ENCODE results near the gene GJB5. TPM values are rescaled to one million over a fixed set of nuclear protein-coding genes. Genes with fewer than 3 reads are reported as not detected.
A peak's percentile ranks its signal among the peaks of the same experiment; 100 is the strongest.

The GJB5 gene
- total RNA-seq, 2 donors from 2014 or later, result 0.42 TPM; not detected in 1

DNA sequence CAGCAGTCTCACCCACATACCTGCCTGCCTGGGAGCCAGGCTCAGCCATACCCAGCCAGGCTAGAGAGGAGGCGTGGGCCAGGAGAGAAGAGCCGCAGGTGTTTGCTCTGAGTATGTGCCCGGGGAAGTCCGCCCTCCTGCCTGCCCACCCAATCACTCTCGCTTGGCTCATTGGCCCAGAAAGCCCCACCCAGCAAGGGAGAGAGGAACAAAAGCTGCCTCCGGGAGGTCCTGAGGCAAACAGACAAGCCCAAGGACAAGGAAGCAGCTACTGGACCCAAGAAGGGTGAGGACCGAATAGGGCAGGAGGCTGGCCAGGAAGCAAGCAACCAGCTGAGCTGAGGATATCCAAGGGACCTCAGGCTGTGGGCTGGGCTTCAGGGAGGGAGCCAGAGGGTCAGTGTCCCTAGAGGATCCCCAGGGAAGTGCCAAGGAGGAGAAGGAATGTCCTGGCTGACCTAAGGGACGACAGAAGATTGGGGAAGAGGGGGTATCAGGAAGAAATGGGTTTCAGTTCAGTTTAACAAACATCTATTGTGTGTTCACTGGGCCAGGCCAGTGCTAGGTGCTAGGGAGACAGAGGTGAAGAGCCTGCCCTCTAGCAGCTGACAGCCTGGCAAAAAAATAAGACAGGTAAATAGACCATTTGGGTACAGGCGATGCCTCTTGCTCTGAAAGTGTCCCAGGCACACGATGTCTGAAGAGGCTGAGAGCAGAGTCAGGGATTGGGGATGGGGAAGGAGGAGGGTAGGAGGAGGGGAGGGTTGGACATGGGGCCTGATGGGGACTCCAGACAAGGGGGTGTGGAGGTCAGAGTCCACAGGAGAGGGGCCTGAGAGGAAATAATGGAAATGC lies 4.9 kb downstream of the GJB5 start, which contains the start of gene GJB4:
TSS of gene GJB4 (plus strand) at position 238 of the 855 bp plus-strand sequence. CDS start 1,515 bp downstream, outside the sequence.
- intact Hi-C loops (cut with DNase I), result no loop called here
- no peaks in the 10 kb centered on the region for H3K9me3 ChIP-seq
- H3K4me1 ChIP-seq, result no peaks in the 10 kb centered on the region
- H3K4me3 ChIP-seq, result no peak within 1 kb of the TSS
- no peak within 1 kb of the TSS for H3K9ac ChIP-seq (ENCODE audit: low read depth in 2 of 2, low read length in 2 of 2)
- no peaks in the 10 kb centered on the region for H3K27me3 ChIP-seq
- no peak within 1 kb of the TSS for H3K27ac ChIP-seq
- DNase-seq, result peak; percentile 60
- H3K36me3 ChIP-seq, result no peaks in the 10 kb centered on the region
- TF ChIP-seq, protein P1, sequence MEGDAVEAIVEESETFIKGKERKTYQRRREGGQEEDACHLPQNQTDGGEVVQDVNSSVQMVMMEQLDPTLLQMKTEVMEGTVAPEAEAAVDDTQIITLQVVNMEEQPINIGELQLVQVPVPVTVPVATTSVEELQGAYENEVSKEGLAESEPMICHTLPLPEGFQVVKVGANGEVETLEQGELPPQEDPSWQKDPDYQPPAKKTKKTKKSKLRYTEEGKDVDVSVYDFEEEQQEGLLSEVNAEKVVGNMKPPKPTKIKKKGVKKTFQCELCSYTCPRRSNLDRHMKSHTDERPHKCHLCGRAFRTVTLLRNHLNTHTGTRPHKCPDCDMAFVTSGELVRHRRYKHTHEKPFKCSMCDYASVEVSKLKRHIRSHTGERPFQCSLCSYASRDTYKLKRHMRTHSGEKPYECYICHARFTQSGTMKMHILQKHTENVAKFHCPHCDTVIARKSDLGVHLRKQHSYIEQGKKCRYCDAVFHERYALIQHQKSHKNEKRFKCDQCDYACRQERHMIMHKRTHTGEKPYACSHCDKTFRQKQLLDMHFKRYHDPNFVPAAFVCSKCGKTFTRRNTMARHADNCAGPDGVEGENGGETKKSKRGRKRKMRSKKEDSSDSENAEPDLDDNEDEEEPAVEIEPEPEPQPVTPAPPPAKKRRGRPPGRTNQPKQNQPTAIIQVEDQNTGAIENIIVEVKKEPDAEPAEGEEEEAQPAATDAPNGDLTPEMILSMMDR (IDR thresholded peaks at IDR 0.05), result no peak

DNA sequence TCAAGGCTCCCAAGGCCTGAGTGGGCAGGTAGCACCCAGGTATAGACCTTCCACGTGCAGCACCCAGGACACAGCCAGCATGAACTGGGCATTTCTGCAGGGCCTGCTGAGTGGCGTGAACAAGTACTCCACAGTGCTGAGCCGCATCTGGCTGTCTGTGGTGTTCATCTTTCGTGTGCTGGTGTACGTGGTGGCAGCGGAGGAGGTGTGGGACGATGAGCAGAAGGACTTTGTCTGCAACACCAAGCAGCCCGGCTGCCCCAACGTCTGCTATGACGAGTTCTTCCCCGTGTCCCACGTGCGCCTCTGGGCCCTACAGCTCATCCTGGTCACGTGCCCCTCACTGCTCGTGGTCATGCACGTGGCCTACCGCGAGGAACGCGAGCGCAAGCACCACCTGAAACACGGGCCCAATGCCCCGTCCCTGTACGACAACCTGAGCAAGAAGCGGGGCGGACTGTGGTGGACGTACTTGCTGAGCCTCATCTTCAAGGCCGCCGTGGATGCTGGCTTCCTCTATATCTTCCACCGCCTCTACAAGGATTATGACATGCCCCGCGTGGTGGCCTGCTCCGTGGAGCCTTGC lies 6.4 kb downstream of the GJB5 start:
- Histone ChIP-seq H3K4me3 (no peak overlapping the region), H3K27ac (no peak overlapping the region)

DNA sequence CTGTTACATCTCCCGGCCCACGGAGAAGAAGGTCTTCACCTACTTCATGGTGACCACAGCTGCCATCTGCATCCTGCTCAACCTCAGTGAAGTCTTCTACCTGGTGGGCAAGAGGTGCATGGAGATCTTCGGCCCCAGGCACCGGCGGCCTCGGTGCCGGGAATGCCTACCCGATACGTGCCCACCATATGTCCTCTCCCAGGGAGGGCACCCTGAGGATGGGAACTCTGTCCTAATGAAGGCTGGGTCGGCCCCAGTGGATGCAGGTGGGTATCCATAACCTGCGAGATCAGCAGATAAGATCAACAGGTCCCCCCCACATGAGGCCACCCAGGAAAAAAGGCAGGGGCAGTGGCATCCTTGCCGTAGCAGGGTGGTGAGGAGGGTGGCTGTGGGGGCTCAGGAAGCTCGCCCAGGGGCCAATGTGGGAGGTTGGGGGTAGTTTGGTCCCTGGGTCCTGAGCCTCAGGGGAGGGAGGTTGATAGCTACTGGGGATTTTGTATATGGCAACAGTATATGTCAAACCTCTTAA lies 7.0 kb downstream of the GJB5 start:
- H3K4me1 ChIP-seq, result no peaks in the 10 kb centered on the region
- no peaks in the 10 kb centered on the region for H3K36me3 ChIP-seq
- H3K27ac ChIP-seq, result no peak overlapping the region
- H3K9ac ChIP-seq (ENCODE audit: low read depth in 2 of 2, low read length in 2 of 2), result no peak overlapping the region
- no peak overlapping the region for H3K4me3 ChIP-seq
- TF ChIP-seq, protein P1 (IDR thresholded peaks at IDR 0.05), result no peak
- DNase-seq, result no peak
- intact Hi-C loops (cut with DNase I), result no loop called here
- no peaks in the 10 kb centered on the region for H3K27me3 ChIP-seq
- H3K9me3 ChIP-seq, result no peaks in the 10 kb centered on the region

More for the DNA sequence above, 6.4 kb downstream of the GJB5 start:
- Histone ChIP-seq H3K36me3 (no peaks in the 10 kb centered on the region), H3K4me1 (no peaks in the 10 kb centered on the region), H3K9ac (ENCODE audit: low read depth in 2 of 2, low read length in 2 of 2) (no peak overlapping the region), H3K9me3 (no peaks in the 10 kb centered on the region), H3K27me3 (no peaks in the 10 kb centered on the region)
- intact Hi-C loops (cut with DNase I), result no loop called here
- no peak for DNase-seq
- TF ChIP-seq, protein P1 (IDR thresholded peaks at IDR 0.05), result no peak

DNA sequence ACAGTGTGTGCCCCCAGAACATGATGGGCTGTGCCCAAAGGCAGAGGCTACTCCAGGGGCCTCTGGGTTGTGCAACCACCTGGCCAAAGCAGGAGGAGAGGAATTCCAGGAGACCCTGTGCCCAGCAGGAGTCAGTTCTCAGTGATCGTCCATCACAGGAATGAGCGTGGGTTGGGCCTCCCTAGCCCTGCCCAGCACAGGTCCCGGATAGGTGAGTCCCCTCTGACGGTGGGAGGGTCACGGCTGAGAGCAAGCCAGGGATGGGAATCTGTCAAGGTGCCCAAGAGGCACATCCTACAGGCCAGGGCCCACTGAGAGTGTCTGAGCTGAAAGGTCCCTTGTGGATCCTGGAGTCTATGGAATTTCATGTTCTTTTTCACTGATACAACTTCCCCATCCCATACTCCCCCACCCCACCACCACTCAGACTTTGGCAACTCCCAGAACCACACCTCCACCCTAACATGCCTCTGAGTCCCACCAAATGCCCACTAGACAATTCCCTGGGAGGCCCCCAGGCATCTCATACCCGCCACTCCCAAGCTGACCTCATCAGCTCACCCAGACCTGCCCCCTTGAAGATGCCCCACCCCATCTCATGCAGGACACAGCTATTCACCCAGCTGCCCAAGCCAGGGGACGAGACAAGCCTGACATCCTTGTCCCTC lies 7.8 kb downstream of the GJB5 start:
- intact Hi-C loops (cut with DNase I), result no loop called here
- no peaks in the 10 kb centered on the region for H3K36me3 ChIP-seq
- H3K27me3 ChIP-seq, result no peaks in the 10 kb centered on the region
- no peaks in the 10 kb centered on the region for H3K9me3 ChIP-seq
- no peak overlapping the region for H3K4me3 ChIP-seq
- no peak for DNase-seq
- no peak overlapping the region for H3K9ac ChIP-seq (ENCODE audit: low read depth in 2 of 2, low read length in 2 of 2)
- TF ChIP-seq, protein P1 (IDR thresholded peaks at IDR 0.05), result no peak
- no peak overlapping the region for H3K27ac ChIP-seq
- no peaks in the 10 kb centered on the region for H3K4me1 ChIP-seq

DNA sequence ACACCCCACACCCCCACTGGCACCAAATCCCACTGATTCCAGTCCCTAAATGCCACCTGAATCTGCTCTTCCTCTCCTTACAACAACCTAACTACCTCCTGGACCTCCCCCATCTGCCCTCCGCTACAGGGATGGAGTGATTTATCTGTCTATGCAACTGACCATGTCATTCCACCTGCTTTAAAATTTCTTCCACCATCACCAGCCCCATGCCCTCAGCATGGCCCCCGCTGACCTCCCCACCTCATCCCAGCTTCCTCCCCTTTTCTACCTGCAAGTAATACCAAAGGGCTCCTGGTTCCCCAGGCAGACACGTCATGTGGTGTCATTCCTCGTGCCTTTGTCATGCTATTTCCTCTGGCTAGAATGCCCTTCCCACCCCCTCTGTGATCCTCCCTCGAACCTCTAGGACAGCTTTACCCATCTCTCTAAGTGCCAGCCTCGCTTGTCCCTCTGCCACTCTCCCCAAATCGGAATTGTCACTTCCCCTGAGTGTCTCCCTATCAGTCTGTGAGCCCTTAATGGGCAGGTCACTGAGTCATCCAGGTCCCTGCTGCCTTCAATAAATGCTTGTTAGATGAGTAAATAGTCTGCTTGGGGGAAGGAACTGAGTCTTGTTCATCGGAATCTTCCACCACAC lies 8.4 kb downstream of the GJB5 start:
- Histone ChIP-seq H3K27ac (no peak overlapping the region), H3K4me1 (no peaks in the 10 kb centered on the region), H3K4me3 (no peak overlapping the region), H3K27me3 (no peaks in the 10 kb centered on the region), H3K9ac (ENCODE audit: low read depth in 2 of 2, low read length in 2 of 2) (no peak overlapping the region), H3K9me3 (no peaks in the 10 kb centered on the region), H3K36me3 (no peaks in the 10 kb centered on the region)
- TF ChIP-seq, protein P1 (IDR thresholded peaks at IDR 0.05), result no peak
- no peak for DNase-seq
- intact Hi-C loops (cut with DNase I), result no loop called here
